Measurements from ENCODE around the gene WTAP. TPM values are rescaled to one million over a fixed set of nuclear protein-coding genes. Genes with fewer than 3 reads are reported as not detected.
A peak's percentile ranks its signal among the peaks of the same experiment; 100 is the strongest.
"Not testable (repeated sequence)": the region's sequence is repeated elsewhere in the genome, so short reads cannot be mapped to it uniquely, and the experiment has no call there.

Gene WTAP
- total RNA-seq, 1 donor from 2014 or later, result 88.3 TPM

- no peak for DNase-seq (ENCODE audit: low read depth)
- H3K27me3 ChIP-seq (ENCODE audit: control insufficient read depth, insufficient read depth, low read length), result no peaks in the 10 kb centered on the region
- H3K36me3 ChIP-seq (ENCODE audit: control insufficient read depth, insufficient read depth, low read length), result no peaks in the 10 kb centered on the region
- no peak for TF ChIP-seq CTCF (IDR thresholded peaks at IDR 0.05; ENCODE audit: insufficient read depth, low read length, poor library complexity, severe bottlenecking)
- H3K4me3 ChIP-seq (ENCODE audit: low read depth, low read length), result peak overlapping the region; percentile 99
Observed at GRCh38 chr6:159788753-159789376, 61.6 kb downstream of the WTAP start.

DNA sequence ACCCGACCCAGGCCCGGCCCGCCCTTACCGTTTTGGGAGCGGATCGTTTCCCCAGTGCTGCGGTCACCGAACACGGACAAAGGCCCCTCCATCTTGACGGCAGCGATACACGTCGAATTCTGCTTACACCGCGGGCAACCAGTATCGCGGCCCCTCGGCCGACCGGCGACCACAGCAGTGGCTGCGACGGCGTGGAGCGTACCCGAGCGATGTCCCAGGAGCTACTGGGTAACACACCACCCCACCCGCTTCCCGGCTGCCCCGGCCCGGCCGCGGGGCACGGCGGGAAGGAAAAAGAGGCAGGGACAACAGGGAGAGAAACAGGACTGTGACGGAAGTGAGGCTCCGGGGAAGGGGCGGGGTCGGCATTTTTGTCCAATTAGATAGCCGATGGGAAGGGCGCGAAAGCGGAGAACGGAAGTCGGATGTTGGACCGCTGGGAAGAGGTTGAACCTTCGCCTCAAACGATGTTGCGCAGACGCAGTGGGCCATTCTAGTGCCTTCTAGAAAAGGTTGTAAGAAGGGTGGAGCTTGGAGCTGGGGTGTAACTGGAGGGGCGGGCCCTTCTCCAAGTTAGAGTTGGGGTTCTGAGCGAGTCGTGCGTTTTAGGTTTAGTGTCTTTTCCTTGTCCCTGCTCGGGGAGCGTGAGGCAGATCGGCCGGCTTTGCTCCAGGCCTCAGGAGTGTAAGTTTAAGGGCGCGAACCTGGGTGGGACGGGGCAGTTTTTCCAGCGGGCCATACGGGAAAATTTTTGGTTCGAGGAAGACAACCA lies 62.3 kb downstream of the WTAP start, which contains the start of gene TCP1:
Gene TCP1, minus strand, starts transcription at position 226 of the 772 bp plus-strand sequence. Its CDS starts 134 bp downstream, at position 92.
- H3K4me3 ChIP-seq (ENCODE audit: low read depth, low read length), result peak within 1 kb of the TSS; percentile 99
- TF ChIP-seq CTCF (IDR thresholded peaks at IDR 0.05; ENCODE audit: insufficient read depth, low read length, poor library complexity, severe bottlenecking), result no peak
- peak; percentile 98 for DNase-seq (ENCODE audit: low read depth)
- H3K36me3 ChIP-seq (ENCODE audit: control insufficient read depth, insufficient read depth, low read length), result no peaks in the 10 kb centered on the region
- H3K27me3 ChIP-seq (ENCODE audit: control insufficient read depth, insufficient read depth, low read length), result no peaks in the 10 kb centered on the region

DNA sequence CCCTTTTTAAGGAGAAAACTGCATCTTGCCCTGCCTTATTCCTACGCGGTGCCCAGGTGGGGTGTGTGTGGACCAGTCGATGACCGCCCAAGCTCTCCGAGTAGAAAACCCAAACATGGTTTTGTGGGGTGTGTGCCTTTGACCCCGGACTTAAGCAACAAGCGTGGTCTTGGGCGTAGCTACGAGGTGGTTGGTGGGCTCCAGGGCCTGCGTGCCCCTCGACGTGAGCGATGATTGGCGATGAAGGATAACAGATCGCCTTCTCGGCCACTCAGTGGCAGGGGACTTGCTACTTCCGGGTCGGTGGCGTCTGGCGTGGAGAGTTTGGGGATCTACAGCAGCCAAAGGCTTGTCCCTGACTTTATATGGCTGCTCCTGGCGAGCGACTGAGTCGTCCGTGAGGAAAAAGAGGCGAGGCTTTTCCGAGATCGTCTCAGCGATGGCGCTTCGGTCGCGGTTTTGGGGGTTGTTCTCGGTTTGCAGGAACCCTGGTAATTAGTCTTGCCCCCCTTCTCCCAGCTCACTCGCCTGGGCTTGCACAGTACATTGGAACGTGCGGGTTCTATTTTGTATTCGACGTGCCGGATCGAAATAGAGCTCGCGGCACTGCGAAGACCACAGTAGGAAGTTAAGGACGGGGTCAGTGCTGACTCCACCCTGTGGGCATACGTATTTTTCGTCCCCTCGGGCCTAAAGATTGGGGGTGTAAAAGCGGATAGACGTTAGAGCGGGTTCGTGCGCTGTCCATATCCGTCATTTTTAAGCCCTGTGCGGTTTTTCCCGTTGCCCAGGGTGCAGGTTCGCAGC lies 63.0 kb downstream of the WTAP start, which contains the start of gene MRPL18:
Gene MRPL18, plus strand, starts transcription at position 319 of the 807 bp plus-strand sequence. Its CDS starts 121 bp downstream, at position 440.
- H3K4me3 ChIP-seq (ENCODE audit: low read depth, low read length), result peak within 1 kb of the TSS; percentile 99
- H3K36me3 ChIP-seq (ENCODE audit: control insufficient read depth, insufficient read depth, low read length), result no peaks in the 10 kb centered on the region
- no peak for TF ChIP-seq CTCF (IDR thresholded peaks at IDR 0.05; ENCODE audit: insufficient read depth, low read length, poor library complexity, severe bottlenecking)
- DNase-seq (ENCODE audit: low read depth), result peak; percentile 92
- H3K27me3 ChIP-seq (ENCODE audit: control insufficient read depth, insufficient read depth, low read length), result no peaks in the 10 kb centered on the region

- DNase-seq (ENCODE audit: low read depth), result no peak
- no peaks in the 10 kb centered on the region for H3K36me3 ChIP-seq (ENCODE audit: control insufficient read depth, insufficient read depth, low read length)
- no peak for TF ChIP-seq CTCF (IDR thresholded peaks at IDR 0.05; ENCODE audit: insufficient read depth, low read length, poor library complexity, severe bottlenecking)
- no peaks in the 10 kb centered on the region for H3K27me3 ChIP-seq (ENCODE audit: control insufficient read depth, insufficient read depth, low read length)
- H3K4me3 ChIP-seq (ENCODE audit: low read depth, low read length), result peak overlapping the region; percentile 99
Observed at GRCh38 chr6:159790956-159791598, 63.8 kb downstream of the WTAP start.

- not testable (repeated sequence) for H3K27me3 ChIP-seq (ENCODE audit: control insufficient read depth, insufficient read depth, low read length); DNase-seq (ENCODE audit: low read depth); H3K36me3 ChIP-seq (ENCODE audit: control insufficient read depth, insufficient read depth, low read length); H3K4me3 ChIP-seq (ENCODE audit: low read depth, low read length)
Observed at GRCh38 chr6:159794976-159795375, 67.7 kb downstream of the WTAP start.
